SK-N-SH (cell line): ENCODE data around the gene KRT4. TPM values are rescaled to one million over a fixed set of nuclear protein-coding genes. Genes with fewer than 3 reads are reported as not detected.

Experiments
- CTCF ChIA-PET: fragments of 300-600, 350-600 bp; formaldehyde crosslinking; extraction: SDS; loops from one replicate; lab custom pipeline; 2021; lab: Yijun Ruan, JAX
- POLR2A ChIA-PET: fragments of 350-600 bp; sonication (Branson Sonifier 250); formaldehyde crosslinking; extraction: SDS; loops from one replicate; lab custom pipeline; 2020; ENCODE audit warnings: antibody characterized with exemption, inconsistent platforms; lab: Yijun Ruan, JAX
- DNase-seq: peaks from one replicate; pipeline ENCODE4 v3.0.0; 2012
- H2AFZ ChIP-seq: fragments of 200-600 bp; sonication (generic); 2 replicates; pipeline ENCODE4 v1.8.1; 2016; ENCODE audit warnings: antibody characterized with exemption, mild to moderate bottlenecking, low read depth
- H3F3A ChIP-seq: fragments of 200-600 bp; sonication (generic); replicated peaks from 2 replicates; pipeline ENCODE3; 2016; ENCODE audit warnings: antibody characterized with exemption, mild to moderate bottlenecking; ENCODE audit not compliant: insufficient read depth
- H3K27ac ChIP-seq, 2 experiments: fragments of 200-500 bp in 1 of 2; fragments of 200-600 bp in 1 of 2; sonication (Bioruptor generic) in 1 of 2; sonication (generic), shearing (Covaris generic) in 1 of 2; 2 replicates each; pipeline versions ENCODE4 v1.5.1 to v1.6.1; 2014 to 2016; ENCODE audit warnings: low read depth in 2 of 2, inconsistent platforms in 1 of 2, low read length in 1 of 2, mild to moderate bottlenecking in 1 of 2, mixed read lengths in 1 of 2
- H3K27me3 ChIP-seq: fragments of 200-600 bp; sonication (generic), shearing (Covaris generic); 2 replicates; pipeline ENCODE4 v1.6.1; 2016; ENCODE audit warnings: mixed run types; ENCODE audit not compliant: insufficient read depth
- H3K36me3 ChIP-seq, 2 experiments: fragments of 200-500 bp in 1 of 2; fragments of 200-600 bp in 1 of 2; sonication (Bioruptor generic) in 1 of 2; sonication (generic) in 1 of 2; replicated peaks in 1 of 2; 2 replicates each; pipeline versions ENCODE3 to v1.5.1; 2014 to 2016; ENCODE audit warnings: low read length in 1 of 2, mild to moderate bottlenecking in 1 of 2; ENCODE audit not compliant: insufficient read depth in 2 of 2, control insufficient read depth in 1 of 2
- H3K4me1 ChIP-seq, 2 experiments: fragments of 200-500 bp in 1 of 2; fragments of 200-600 bp in 1 of 2; sonication (Bioruptor generic) in 1 of 2; sonication (generic), shearing (Covaris generic) in 1 of 2; 2 replicates each; pipeline versions ENCODE4 v1.5.1 to v1.6.1; 2014 to 2016; ENCODE audit warnings: low read depth in 1 of 2, low read length in 1 of 2, mixed run types in 1 of 2; ENCODE audit not compliant: insufficient read depth in 2 of 2, control insufficient read depth in 1 of 2
- H3K4me2 ChIP-seq: fragments of 200-600 bp; sonication (generic), shearing (Covaris generic); 2 replicates; pipeline ENCODE4 v1.6.1; 2017; ENCODE audit warnings: mixed run types
- H3K4me3 ChIP-seq, 2 experiments: fragments of 200-500 bp in 1 of 2; fragments of 200-600 bp in 1 of 2; sonication (Bioruptor generic) in 1 of 2; sonication (generic), shearing (Covaris generic) in 1 of 2; 2 replicates each; pipeline versions ENCODE4 v1.5.1 to v1.8.1; 2014 to 2016; ENCODE audit warnings: low read depth in 2 of 2, inconsistent platforms in 1 of 2, low read length in 1 of 2, mild to moderate bottlenecking in 1 of 2, mixed read lengths in 1 of 2, moderate library complexity in 1 of 2
- H3K79me2 ChIP-seq: fragments of 200-600 bp; sonication (generic); 2 replicates; pipeline ENCODE4 v1.8.1; 2017; ENCODE audit warnings: mild to moderate bottlenecking; ENCODE audit not compliant: insufficient read depth
- H3K9ac ChIP-seq: fragments of 200-600 bp; sonication (generic); 2 replicates; pipeline ENCODE4 v1.6.1; 2017; ENCODE audit warnings: mixed run types
- H3K9me2 ChIP-seq: fragments of 200-600 bp; sonication (generic); 2 replicates; pipeline ENCODE4 v1.6.1; 2017; ENCODE audit warnings: mixed run types
- H3K9me3 ChIP-seq: fragments of 200-600 bp; sonication (generic); 2 replicates; pipeline ENCODE4 v1.6.1; 2017; ENCODE audit warnings: mixed run types, mild to moderate bottlenecking, moderate library complexity
- H4K20me1 ChIP-seq: fragments of 200-600 bp; sonication (generic); 2 replicates; pipeline ENCODE4 v1.6.1; 2017; ENCODE audit warnings: mild to moderate bottlenecking, mixed run types; ENCODE audit not compliant: insufficient read depth
- CHD2 ChIP-seq: fragments of 150-350 bp; IDR thresholded peaks from 2 replicates; pipeline ENCODE4 v1.6.1; 2018; ENCODE audit warnings: low read length; ENCODE audit not compliant: partially characterized antibody
- EP300 ChIP-seq, 2 experiments: IDR thresholded peaks; 2 replicates each; pipeline versions ENCODE4 v1.4.0 to v1.6.1; 2012; ENCODE audit warnings: borderline replicate concordance in 1 of 2, low read depth in 1 of 2, low read length in 1 of 2
- FOXJ3 ChIP-seq: sonication (generic); formaldehyde crosslinking; IDR thresholded peaks from 2 replicates; pipeline ENCODE4 v1.5.1; 2020; ENCODE audit warnings: mild to moderate bottlenecking, missing genetic modification reagents
- MAX ChIP-seq: IDR thresholded peaks from 2 replicates; pipeline ENCODE4 v1.4.0; 2012; ENCODE audit warnings: low read depth
- RAD21 ChIP-seq: IDR thresholded peaks from 2 replicates; pipeline ENCODE4 v1.6.1; 2012; ENCODE audit warnings: mild to moderate bottlenecking, low read length
- REST ChIP-seq: IDR thresholded peaks from 2 replicates; pipeline ENCODE4 v1.6.1; 2012; ENCODE audit warnings: mild to moderate bottlenecking, low read depth, low read length, moderate library complexity
- RFX5 ChIP-seq: IDR thresholded peaks from 2 replicates; pipeline ENCODE4 v1.6.1; 2012; ENCODE audit warnings: mild to moderate bottlenecking, improper control_type of control experiment, low read length
- SIN3A ChIP-seq: IDR thresholded peaks from 2 replicates; pipeline ENCODE4 v1.6.1; 2012; ENCODE audit warnings: low read depth, mild to moderate bottlenecking, low read length, moderate library complexity, borderline replicate concordance
- SMC3 ChIP-seq: IDR thresholded peaks from 2 replicates; pipeline ENCODE4 v1.6.1; 2012; ENCODE audit warnings: low read depth, low read length, improper control_type of control experiment
- TCF12 ChIP-seq: IDR thresholded peaks from 2 replicates; pipeline ENCODE4 v1.4.0; 2012
- TEAD4 ChIP-seq: IDR thresholded peaks from 2 replicates; pipeline ENCODE4 v1.4.0; 2012; ENCODE audit warnings: mild to moderate bottlenecking, borderline replicate concordance; ENCODE audit not compliant: insufficient read depth
- ZBTB33 ChIP-seq: IDR thresholded peaks from 2 replicates; pipeline ENCODE4 v1.4.0; 2012; ENCODE audit warnings: low read depth, borderline replicate concordance
- WGBS: methylation state at CpG from one replicate; pipeline ENCODE4 v1.1.6; 2017; ENCODE audit warnings: low lambda C conversion rate; 5-methylcytosine and 5-hydroxymethylcytosine counted together
- polyA plus RNA-seq, 3 experiments: library from polyadenylated mRNA; depleted of rRNA; stranded (reverse); fragments of >200 nt; gene quantifications; 2 replicates each; pipeline ENCODE4 v1.2.3, GENCODE V29; 2012
- TF ChIP-seq, protein P1 (sequence below): fragments of 200-600 bp; sonication (generic); IDR thresholded peaks from 2 replicates; pipeline ENCODE4 v1.6.1; 2017; ENCODE audit warnings: antibody characterized with exemption, mild to moderate bottlenecking, moderate library complexity
- TF ChIP-seq, protein P2 (sequence below): fragments of 150-350 bp; IDR thresholded peaks from 2 replicates; pipeline ENCODE4 v1.6.1; 2017; ENCODE audit warnings: antibody characterized with exemption, low read length, low read depth, borderline replicate concordance

The KRT4 gene
- polyA plus RNA-seq, 1 of the 3 experiments (the other 2 are of a cell fraction), result not detected

DNA sequence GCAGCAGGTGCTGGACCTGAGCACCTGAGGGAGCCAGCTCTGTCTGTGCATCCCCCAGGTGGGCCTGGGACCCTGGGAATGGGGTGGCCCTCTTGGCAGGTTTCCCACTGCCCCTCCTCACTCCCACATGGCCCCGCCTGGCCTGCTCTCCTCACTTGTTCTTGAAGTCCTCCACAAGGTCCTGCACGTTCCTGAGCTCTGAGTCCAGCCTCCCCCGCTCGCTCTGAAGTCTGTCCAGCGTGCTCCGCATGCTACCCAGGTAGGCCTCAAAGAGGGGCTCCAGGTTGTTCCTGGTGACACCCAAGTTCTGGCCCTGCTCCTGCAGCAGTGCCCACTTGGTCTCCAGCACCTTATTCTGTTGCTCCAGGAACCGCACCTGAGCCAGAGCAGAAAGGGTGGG is 17.3 kb upstream of the KRT4 start:
- H3K4me2 ChIP-seq, result no peak overlapping the region
- H3K27ac ChIP-seq, result no peak overlapping the region
- no peak overlapping the region for H2AFZ ChIP-seq
- no peaks in the 10 kb centered on the region for H4K20me1 ChIP-seq
- H3K27me3 ChIP-seq, result peaks cover 27% of the 10 kb centered on the region; the same call in 1 of the 2 replicates
- no peaks in the 10 kb centered on the region for H3F3A ChIP-seq
- no peaks in the 10 kb centered on the region for H3K9me3 ChIP-seq
- peaks cover 0 to 5% of the 10 kb centered on the region in 2 experiments; a peak in 1 of 4 replicates for H3K4me1 ChIP-seq
- DNase-seq, result no peak
- ChIA-PET CTCF (interaction anchor here (1.2 kb wide), 1 partner anchor 19 kb away, joined by 3 read pairs; no protein-coding TSS in a partner anchor), POLR2A (no interaction called here)
- no peak overlapping the region for H3K9ac ChIP-seq
- WGBS, result 54% methylated on average over 2 of the region's 7 CpGs
- H3K4me3 ChIP-seq, result no peak overlapping the region
- TF ChIP-seq RAD21, result no peak
- no peak for TF ChIP-seq TCF12
- no peak for TF ChIP-seq MAX
- no peak for TF ChIP-seq SIN3A
- no peak for TF ChIP-seq SMC3
- no peak for TF ChIP-seq ZBTB33
- TF ChIP-seq RFX5, result no peak
- no peak for TF ChIP-seq EP300 (IDR thresholded peaks at IDR 0.05; ENCODE audit: borderline replicate concordance in 1 of 2, low read depth in 1 of 2, low read length in 1 of 2)
- no peak for TF ChIP-seq CHD2
- TF ChIP-seq, protein P1, sequence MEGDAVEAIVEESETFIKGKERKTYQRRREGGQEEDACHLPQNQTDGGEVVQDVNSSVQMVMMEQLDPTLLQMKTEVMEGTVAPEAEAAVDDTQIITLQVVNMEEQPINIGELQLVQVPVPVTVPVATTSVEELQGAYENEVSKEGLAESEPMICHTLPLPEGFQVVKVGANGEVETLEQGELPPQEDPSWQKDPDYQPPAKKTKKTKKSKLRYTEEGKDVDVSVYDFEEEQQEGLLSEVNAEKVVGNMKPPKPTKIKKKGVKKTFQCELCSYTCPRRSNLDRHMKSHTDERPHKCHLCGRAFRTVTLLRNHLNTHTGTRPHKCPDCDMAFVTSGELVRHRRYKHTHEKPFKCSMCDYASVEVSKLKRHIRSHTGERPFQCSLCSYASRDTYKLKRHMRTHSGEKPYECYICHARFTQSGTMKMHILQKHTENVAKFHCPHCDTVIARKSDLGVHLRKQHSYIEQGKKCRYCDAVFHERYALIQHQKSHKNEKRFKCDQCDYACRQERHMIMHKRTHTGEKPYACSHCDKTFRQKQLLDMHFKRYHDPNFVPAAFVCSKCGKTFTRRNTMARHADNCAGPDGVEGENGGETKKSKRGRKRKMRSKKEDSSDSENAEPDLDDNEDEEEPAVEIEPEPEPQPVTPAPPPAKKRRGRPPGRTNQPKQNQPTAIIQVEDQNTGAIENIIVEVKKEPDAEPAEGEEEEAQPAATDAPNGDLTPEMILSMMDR, result no peak
- TF ChIP-seq, protein P2, sequence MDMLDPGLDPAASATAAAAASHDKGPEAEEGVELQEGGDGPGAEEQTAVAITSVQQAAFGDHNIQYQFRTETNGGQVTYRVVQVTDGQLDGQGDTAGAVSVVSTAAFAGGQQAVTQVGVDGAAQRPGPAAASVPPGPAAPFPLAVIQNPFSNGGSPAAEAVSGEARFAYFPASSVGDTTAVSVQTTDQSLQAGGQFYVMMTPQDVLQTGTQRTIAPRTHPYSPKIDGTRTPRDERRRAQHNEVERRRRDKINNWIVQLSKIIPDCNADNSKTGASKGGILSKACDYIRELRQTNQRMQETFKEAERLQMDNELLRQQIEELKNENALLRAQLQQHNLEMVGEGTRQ, result no peak
- no peak for TF ChIP-seq FOXJ3 (CRISPR knock-in tag)
- TF ChIP-seq REST, result no peak
- TF ChIP-seq TEAD4, result no peak
- TF ChIP-seq, all 33 proteins: peak for 0
- no peaks in the 10 kb centered on the region for H3K36me3 ChIP-seq
- H3K79me2 ChIP-seq, result no peaks in the 10 kb centered on the region
- no peaks in the 10 kb centered on the region for H3K9me2 ChIP-seq
